BLaER1 treated with 17β-estradiol and CSF1 and Interleukin-3, amounts not matched to agents 10 nM and 100 nM (cell line): ENCODE results near the gene AMPD3.

ENCODE experiments used
- H3K27ac ChIP-seq, 11 experiments: shearing (Covaris generic); formaldehyde crosslinking; 2 replicates each; pipeline ENCODE4 v1.8.1; 2022
- H3K27me3 ChIP-seq, 11 experiments: shearing (Covaris generic); formaldehyde crosslinking; 2 replicates each; pipeline ENCODE4 v1.8.1; 2022
- H3K36me3 ChIP-seq, 11 experiments: shearing (Covaris generic); formaldehyde crosslinking; 2 replicates each; pipeline ENCODE4 v1.8.1; 2022
- H3K4me1 ChIP-seq, 10 experiments: shearing (Covaris generic); formaldehyde crosslinking; 2 replicates each; pipeline ENCODE4 v1.8.1; 2022
- H3K4me2 ChIP-seq, 11 experiments: shearing (Covaris generic); formaldehyde crosslinking; 2 replicates each; pipeline ENCODE4 v1.8.1; 2022
- H3K4me3 ChIP-seq, 10 experiments: shearing (Covaris generic); formaldehyde crosslinking; 2 replicates each; pipeline ENCODE4 v1.8.1; 2022
- H3K9ac ChIP-seq, 11 experiments: shearing (Covaris generic); formaldehyde crosslinking; 2 replicates each; pipeline ENCODE4 v1.8.1; 2022
- H3K9me3 ChIP-seq, 11 experiments: shearing (Covaris generic); formaldehyde crosslinking; replicated peaks in 1 of 11; 2 replicates each; pipeline ENCODE4 v1.8.1; 2022
- H4K20me1 ChIP-seq, 11 experiments: shearing (Covaris generic); formaldehyde crosslinking; 2 replicates each; pipeline ENCODE4 v1.8.1; 2022
- Cebpa-rat ChIP-seq, 11 experiments: shearing (Covaris generic); IDR thresholded peaks; 2 replicates each; pipeline ENCODE4 v1.8.1; 2022

The AMPD3 gene

GRCh38 chr11:10451426-10452116 is 3.5 kb upstream of the AMPD3 start:
- Histone ChIP-seq H3K4me1 (peaks cover 55 to 69% (median 62%) of the 10 kb centered on the region in 10 experiments), H3K36me3 (peaks cover 0 to 4% (median 0%) of the 10 kb centered on the region in 11 experiments; a peak in 2 of 22 replicates), H4K20me1 (peaks cover 0 to 5% (median 0%) of the 10 kb centered on the region in 11 experiments; a peak in 3 of 22 replicates), H3K4me2 (peak overlapping the region; percentile 84 to 100 (median 98)), H3K4me3 (peak overlapping the region; percentile 57 to 79 (median 69)), H3K9me3 (no peaks in the 10 kb centered on the region), H3K27me3 (peaks cover 0 to 13% (median 0%) of the 10 kb centered on the region in 11 experiments; a peak in 1 of 22 replicates), H3K27ac (peak overlapping the region; percentile 88 to 98 (median 93)), H3K9ac (peak overlapping the region; percentile 88 to 97 (median 92))
- TF ChIP-seq Cebpa-rat (IDR thresholded peaks at IDR 0.05): no peak

- H3K4me3 ChIP-seq: peak overlapping the region in 5 of 10 experiments; percentile 57 to 79 (median 68); a peak in 6 of 20 replicates
- H3K36me3 ChIP-seq: peaks cover 0 to 11% (median 0%) of the 10 kb centered on the region in 11 experiments; a peak in 3 of 22 replicates
- H3K27ac ChIP-seq: peak overlapping the region; percentile 88 to 98 (median 93); a peak in 19 of 22 replicates
- H3K27me3 ChIP-seq: peaks cover 0 to 13% (median 0%) of the 10 kb centered on the region in 11 experiments; a peak in 1 of 22 replicates
- peaks cover 0 to 13% (median 0%) of the 10 kb centered on the region in 11 experiments; a peak in 4 of 22 replicates for H4K20me1 ChIP-seq
- H3K4me1 ChIP-seq: peaks cover 62 to 76% (median 69%) of the 10 kb centered on the region in 10 experiments
- peak overlapping the region; percentile 84 to 100 (median 98) for H3K4me2 ChIP-seq
- TF ChIP-seq Cebpa-rat (IDR thresholded peaks at IDR 0.05): no peak
- peak overlapping the region in 5 of 11 experiments; percentile 90 to 97 (median 93); a peak in 6 of 22 replicates for H3K9ac ChIP-seq
- H3K9me3 ChIP-seq: no peaks in the 10 kb centered on the region
These were observed 2.8 kb upstream of the AMPD3 start for GRCh38 chr11:10452211-10452767.

- peaks cover 0 to 22% (median 0%) of the 10 kb centered on the region in 11 experiments; a peak in 5 of 22 replicates for H4K20me1 ChIP-seq
- peaks cover 0 to 18% (median 0%) of the 10 kb centered on the region in 11 experiments; a peak in 3 of 22 replicates for H3K36me3 ChIP-seq
- H3K27me3 ChIP-seq: peaks cover 0 to 13% (median 0%) of the 10 kb centered on the region in 11 experiments; a peak in 1 of 22 replicates
- no peak overlapping the region for H3K9ac ChIP-seq
- H3K27ac ChIP-seq: peak overlapping the region in 2 of 11 experiments; percentile 90 to 98; a peak in 2 of 22 replicates
- TF ChIP-seq Cebpa-rat (IDR thresholded peaks at IDR 0.05): no peak
- H3K4me2 ChIP-seq: peak overlapping the region in 5 of 11 experiments; percentile 21 to 97 (median 87); a peak in 8 of 22 replicates
- H3K4me3 ChIP-seq: no peak overlapping the region
- peaks cover 72 to 86% (median 79%) of the 10 kb centered on the region in 10 experiments for H3K4me1 ChIP-seq
- no peaks in the 10 kb centered on the region for H3K9me3 ChIP-seq
These were observed 1.8 kb upstream of the AMPD3 start for GRCh38 chr11:10453261-10453660.

- no peak for TF ChIP-seq Cebpa-rat (IDR thresholded peaks at IDR 0.05)
- Histone ChIP-seq H3K4me2 (peak overlapping the region; percentile 84 to 97 (median 93)), H3K36me3 (peaks cover 0 to 27% (median under 1%) of the 10 kb centered on the region in 11 experiments; a peak in 9 of 22 replicates), H3K27me3 (peaks cover 0 to 1% (median 0%) of the 10 kb centered on the region in 11 experiments; a peak in 1 of 22 replicates), H3K27ac (peak overlapping the region; percentile 77 to 98 (median 87)), H3K4me3 (peak overlapping the region; percentile 46 to 76 (median 63)), H4K20me1 (peaks cover 0 to 46% (median 0%) of the 10 kb centered on the region in 11 experiments; a peak in 8 of 22 replicates), H3K4me1 (peaks cover 82 to 97% (median 89%) of the 10 kb centered on the region in 10 experiments), H3K9ac (peak overlapping the region; percentile 64 to 96 (median 80)), H3K9me3 (no peaks in the 10 kb centered on the region)
These were observed 798 bp downstream of the AMPD3 start for GRCh38 chr11:10455637-10456487.

- H3K9ac ChIP-seq: peak overlapping the region; percentile 64 to 96 (median 80)
- H3K27ac ChIP-seq: peak overlapping the region; percentile 77 to 98 (median 87)
These were observed 1.5 kb downstream of the AMPD3 start for GRCh38 chr11:10456519-10456918.

GRCh38 chr11:10457901-10458300 is 2.8 kb downstream of the AMPD3 start:
- no peak for TF ChIP-seq Cebpa-rat (IDR thresholded peaks at IDR 0.05)
- Histone ChIP-seq H4K20me1 (peaks cover 0 to 67% (median 0%) of the 10 kb centered on the region in 11 experiments; a peak in 8 of 22 replicates), H3K9ac (peak overlapping the region; percentile 64 to 96 (median 80); a peak in 18 of 22 replicates), H3K4me1 (peaks cover 71 to 90% (median 78%) of the 10 kb centered on the region in 10 experiments), H3K36me3 (peaks cover 16 to 47% (median 21%) of the 10 kb centered on the region in 11 experiments), H3K4me3 (peak overlapping the region in 8 of 10 experiments; percentile 60 to 76 (median 65); a peak in 16 of 20 replicates), H3K4me2 (peak overlapping the region; percentile 84 to 97 (median 93)), H3K9me3 (peaks cover 0 to 8% (median 0%) of the 10 kb centered on the region in 11 experiments; a peak in 1 of 22 replicates), H3K27me3 (no peaks in the 10 kb centered on the region), H3K27ac (peak overlapping the region in 10 of 11 experiments; percentile 77 to 98 (median 87); a peak in 19 of 22 replicates)

More at GRCh38 chr11:10456519-10456918, 1.5 kb downstream of the AMPD3 start:
- TF ChIP-seq Cebpa-rat (IDR thresholded peaks at IDR 0.05): no peak
- H3K27me3 ChIP-seq: no peaks in the 10 kb centered on the region
- H3K4me2 ChIP-seq: peak overlapping the region; percentile 84 to 97 (median 93)
- no peaks in the 10 kb centered on the region for H3K9me3 ChIP-seq
- H3K4me1 ChIP-seq: peaks cover 81 to 97% (median 89%) of the 10 kb centered on the region in 10 experiments
- peaks cover 0 to 53% (median 0%) of the 10 kb centered on the region in 11 experiments; a peak in 8 of 22 replicates for H4K20me1 ChIP-seq
- peaks cover 4 to 34% (median 7%) of the 10 kb centered on the region in 11 experiments for H3K36me3 ChIP-seq
- H3K4me3 ChIP-seq: peak overlapping the region; percentile 46 to 76 (median 63)

GRCh38 chr11:10459029-10459970 is 4.2 kb downstream of the AMPD3 start:
- peak overlapping the region in 8 of 10 experiments; percentile 40 to 76 (median 65); a peak in 15 of 20 replicates for H3K4me3 ChIP-seq
- H3K27ac ChIP-seq: peak overlapping the region; percentile 22 to 98 (median 87); a peak in 21 of 22 replicates

More at GRCh38 chr11:10459029-10459970, 4.2 kb downstream of the AMPD3 start:
- peaks cover 69 to 77% (median 71%) of the 10 kb centered on the region in 10 experiments for H3K4me1 ChIP-seq
- H3K36me3 ChIP-seq: peaks cover 30 to 61% (median 35%) of the 10 kb centered on the region in 11 experiments
- peaks cover 0 to 20% (median 0%) of the 10 kb centered on the region in 11 experiments; a peak in 5 of 22 replicates for H3K9me3 ChIP-seq
- peak overlapping the region; percentile 58 to 96 (median 76); a peak in 21 of 22 replicates for H3K9ac ChIP-seq
- no peaks in the 10 kb centered on the region for H3K27me3 ChIP-seq
- H3K4me2 ChIP-seq: peak overlapping the region; percentile 84 to 97 (median 93)
- peaks cover 0 to 81% (median 0%) of the 10 kb centered on the region in 11 experiments; a peak in 8 of 22 replicates for H4K20me1 ChIP-seq
- TF ChIP-seq Cebpa-rat (IDR thresholded peaks at IDR 0.05): no peak
